Measurements from ENCODE around the gene PIK3R6.

PIK3R6 gene

DNA sequence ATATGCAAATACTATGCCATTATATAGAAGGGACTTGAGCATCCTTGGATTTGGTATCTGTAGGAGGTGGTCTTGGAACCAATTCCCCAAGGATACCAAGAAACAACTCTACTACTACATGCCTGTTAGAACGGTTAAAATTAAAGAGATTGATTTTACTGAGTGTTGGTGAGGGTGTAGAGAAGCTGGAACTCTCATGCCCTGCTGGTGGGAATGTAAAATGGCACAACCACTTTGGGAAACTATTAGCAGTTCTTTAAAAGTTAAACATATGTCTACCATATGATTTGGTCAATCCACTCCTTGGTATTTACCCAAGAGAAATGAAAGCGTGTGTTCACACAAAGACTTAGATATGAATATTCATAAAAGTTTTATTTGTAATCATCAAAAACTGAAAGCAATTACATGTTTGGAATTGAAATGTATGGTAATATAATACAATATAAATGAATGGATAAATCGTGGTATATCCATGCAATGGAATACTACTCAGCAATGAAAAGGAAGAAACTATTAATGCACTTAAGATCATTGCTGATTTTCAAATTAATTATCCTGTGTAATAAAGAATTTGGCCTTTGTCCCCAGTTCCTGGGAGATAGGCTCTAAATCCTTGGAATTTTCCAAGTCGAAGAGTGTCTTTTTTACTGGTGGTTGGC, 76.1 kb downstream of the PIK3R6 start:
- DNase-seq = no peak

DNA sequence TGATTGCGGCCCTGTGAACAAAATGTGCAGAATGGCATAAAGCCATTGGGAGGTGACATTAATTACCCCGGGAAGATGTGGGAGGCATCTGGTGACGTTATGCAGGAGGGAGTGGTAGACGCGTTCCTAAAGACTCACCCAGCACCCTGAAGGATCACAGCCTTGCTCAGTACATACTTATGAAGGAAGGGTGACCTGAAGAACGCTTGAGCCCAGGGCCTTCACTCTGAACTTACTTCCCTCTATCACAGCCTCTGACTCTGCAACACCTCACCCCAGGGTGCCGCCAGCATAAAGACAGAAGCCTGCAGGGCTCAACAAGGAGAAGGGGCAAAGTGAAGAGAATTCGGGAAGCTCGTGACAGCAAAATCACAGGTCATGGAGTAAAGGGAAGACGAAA, 77.7 kb downstream of the PIK3R6 start:
- no peak for DNase-seq

DNA sequence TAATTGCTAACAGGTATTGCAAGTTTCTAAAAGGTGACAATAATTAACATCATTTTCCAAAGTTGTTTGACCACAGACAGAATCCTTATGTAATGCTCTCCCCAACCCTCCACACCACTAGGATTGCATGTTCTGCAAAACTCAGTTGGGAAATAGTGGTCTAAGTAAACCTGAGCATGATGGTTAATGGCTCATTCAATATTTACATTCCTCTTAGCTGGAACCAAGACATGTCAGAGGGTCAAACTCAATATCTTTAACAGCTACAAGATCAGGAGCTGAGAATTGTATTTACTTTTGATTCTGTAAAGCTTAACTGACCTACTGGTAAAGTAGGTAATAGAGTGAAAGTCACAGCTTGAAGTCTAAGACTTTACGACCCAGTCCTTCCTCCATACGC, 78.5 kb downstream of the PIK3R6 start:
- no peak for DNase-seq

DNA sequence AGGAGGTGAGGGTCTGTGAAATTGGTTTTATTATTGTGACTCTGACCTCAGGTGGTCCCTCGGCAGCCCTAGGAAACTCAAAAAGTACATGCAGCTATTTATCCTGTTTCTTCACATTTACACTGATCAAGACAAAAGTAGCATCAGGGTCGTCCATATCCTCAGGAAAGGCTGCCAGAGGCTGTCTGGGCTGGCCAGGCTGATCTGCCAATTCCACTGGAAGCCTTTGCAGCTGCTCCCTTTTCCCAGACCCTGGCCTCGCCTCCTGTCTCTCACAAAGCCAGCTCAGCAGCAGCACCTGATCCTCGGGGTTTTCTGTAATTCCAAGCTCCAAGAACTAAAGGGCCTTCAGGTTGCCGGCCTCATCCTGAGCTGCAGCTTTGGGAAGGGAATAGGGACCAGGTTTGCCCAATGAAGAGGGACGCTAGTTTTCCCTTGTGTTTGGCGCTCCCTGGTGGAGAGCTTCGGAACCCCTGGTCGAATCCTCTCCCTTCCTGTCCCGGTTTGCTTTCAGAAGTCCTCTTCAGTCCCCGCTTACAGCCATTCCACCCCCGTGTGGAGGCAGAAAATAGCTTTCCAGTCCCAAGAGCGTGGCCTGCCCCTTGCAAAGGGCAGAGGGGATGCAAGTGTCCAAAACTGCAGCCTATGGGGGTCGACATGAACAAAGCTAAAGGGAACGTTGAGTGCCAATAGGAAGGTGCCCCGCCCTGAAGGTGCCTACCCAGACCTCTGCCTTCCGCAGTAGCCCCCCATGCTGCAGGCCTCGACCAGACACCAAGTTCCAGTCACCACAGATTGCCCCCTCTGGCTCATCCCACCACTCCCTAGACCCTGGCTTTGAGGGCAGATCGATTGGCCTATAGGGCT, 81.7 kb downstream of the PIK3R6 start:
- DNase-seq = peak; percentile 80

DNA sequence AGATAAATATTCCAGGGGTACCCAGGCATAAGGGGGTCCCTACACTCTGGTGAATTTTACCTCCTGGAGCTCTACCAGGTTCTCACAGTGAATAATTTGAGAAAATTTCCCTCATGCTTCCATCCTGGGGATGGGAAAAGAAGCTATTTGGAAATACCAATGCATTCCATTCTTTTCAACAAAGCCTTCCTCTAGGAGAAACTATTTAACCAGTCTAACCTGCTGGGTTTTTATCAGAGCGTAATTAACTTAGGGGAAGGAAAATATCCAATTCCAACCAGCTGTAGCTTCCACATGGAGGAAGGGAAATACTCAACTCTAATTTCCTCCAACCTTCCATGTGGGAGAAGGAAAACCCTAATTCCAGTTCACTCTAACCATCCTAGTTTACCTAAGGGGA, 85.3 kb downstream of the PIK3R6 start:
- DNase-seq = no peak

DNA sequence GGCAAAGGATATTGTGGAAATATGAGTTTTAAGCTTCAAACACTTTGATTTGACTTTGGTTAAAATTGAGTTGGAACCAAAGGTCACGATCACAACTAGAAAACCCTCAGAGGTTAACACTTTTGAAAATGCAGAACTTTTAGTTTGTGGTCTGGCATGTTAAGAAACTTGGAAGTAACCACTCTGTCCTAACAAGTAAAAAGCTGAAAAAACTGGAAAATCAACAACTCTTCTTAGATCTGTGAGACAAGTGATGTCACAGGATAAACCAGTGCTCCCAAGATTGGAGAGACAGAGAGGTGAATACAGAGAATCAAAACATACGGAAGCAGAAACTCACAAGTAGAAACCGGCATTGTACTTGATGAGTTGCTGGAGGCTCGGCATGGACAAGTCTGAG, 85.7 kb downstream of the PIK3R6 start:
- no peak for DNase-seq

DNA sequence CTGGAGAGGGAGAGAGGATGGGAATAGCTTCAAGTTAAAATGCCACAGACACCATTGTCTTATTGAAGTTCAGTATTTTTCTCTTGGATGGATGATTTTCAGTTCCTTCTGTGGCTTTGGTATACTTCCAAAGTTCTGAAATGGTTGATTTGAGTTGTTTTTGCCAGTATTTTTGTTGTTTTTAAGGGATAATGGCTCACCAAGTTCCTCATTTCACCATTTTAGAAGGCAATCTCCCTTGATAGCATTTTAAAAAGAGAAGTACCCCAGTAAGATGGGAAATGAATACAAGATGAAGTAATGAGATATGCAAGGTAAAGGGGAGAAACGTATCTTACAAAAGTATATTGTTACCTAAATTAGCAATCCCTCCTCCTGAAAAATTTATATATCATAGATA, 90.6 kb downstream of the PIK3R6 start:
- DNase-seq = no peak

DNA sequence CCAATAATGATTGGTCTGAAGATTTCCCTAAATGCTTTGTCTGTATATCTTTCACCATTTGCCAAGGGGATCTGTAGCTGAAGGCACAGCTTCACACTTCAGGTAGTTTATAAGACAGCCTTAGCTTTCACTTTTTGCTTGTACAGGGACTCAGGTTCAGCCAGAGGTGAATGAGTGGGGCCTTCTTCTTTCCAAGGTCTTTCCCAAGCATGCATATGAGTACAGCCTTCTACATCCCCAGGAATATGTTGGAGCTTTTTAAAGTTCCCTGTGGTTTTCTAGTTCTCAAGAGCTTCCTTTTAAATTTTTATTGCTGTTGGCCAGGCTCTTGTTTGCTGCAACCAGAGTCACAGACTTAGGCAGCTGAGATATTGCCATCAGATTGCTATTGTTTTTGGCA, 91.2 kb downstream of the PIK3R6 start:
- DNase-seq = no peak

DNA sequence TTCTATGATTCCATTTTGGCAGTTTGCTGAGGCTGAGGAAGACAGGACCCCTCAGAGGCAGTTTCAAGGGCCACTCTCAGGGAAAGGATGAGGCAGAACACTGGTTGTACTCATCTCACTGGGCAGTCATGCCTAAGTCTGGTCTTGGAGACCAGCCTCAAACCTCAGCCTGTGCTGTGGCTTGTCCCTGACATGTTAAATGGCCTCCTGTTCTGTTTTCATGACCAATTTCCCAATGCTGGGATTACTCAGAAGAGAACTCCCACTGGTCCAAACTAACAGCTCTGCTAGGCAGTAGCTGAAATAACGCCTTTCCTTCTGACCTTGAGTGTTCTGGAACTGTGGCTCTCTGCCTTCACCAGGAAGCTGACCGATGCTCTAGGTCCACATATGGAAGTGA, 100.7 kb downstream of the PIK3R6 start:
- DNase-seq = no peak

DNA sequence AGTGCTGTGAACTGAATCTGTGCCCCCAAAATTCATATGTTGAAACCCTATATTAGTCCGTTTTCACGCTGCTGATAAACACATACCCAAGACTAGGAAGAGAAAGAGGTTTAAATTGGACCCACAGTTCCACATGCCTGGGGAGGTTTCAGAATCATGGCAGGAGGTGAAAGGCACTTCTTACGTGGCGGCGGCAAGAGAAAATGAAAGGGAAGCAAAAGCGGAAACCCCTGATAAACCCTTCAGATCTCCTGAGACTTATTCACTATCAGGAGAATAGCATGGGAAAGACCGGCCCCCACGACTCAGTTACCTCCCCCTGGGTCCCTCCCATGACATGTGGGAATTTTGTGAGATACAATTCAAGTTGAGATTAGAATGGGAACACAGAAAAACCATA, 105.5 kb downstream of the PIK3R6 start:
- no peak for DNase-seq

DNA sequence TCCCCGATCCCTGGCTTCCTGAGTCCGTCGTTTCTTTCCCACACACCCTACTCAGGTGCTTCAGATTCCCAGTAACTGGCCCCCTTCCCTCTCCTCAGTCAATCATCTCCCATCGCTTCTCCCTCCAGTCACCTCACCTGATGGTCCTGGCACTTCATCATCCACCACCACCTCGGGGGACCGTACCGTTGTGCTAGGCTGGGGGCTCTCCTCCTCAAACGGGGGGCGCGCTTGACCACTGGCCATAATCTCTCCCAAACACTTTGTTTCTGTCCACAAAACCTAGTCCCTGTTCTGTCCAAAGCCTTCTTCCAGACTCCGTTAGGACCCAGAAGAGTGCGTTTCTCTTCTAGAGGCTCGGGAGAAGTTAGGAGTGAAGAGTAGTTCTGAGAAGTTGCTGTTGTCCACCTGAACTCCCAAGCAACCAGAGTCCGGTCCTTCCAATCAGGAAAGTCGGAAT, 109.3 kb downstream of the PIK3R6 start, which contains the start of gene SPDYE4:
TSS of gene SPDYE4 (minus strand) at position 410 of the 460 bp plus-strand sequence. CDS start at position 246, 164 bp downstream.
- DNase-seq = no peak

DNA sequence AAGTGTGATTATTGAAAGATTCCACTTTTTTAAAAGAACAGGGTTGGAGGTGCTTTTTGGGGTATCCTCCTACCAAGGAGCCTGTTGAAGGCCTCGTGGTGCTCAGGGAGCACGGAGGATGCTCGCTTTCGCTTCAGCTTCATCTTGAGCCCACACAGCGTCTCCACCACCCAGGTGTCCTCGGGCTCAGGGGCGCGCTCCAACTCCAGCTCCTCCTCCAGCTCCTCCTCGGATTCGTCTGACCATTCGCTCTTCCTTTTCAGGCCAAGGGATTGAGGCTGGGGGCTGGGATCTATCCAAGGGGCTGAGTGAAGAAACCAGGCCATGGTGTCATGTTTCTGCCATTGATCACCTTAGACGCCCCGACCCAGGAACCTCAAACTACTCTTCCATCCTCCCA, 110.3 kb downstream of the PIK3R6 start:
- DNase-seq = no peak

DNA sequence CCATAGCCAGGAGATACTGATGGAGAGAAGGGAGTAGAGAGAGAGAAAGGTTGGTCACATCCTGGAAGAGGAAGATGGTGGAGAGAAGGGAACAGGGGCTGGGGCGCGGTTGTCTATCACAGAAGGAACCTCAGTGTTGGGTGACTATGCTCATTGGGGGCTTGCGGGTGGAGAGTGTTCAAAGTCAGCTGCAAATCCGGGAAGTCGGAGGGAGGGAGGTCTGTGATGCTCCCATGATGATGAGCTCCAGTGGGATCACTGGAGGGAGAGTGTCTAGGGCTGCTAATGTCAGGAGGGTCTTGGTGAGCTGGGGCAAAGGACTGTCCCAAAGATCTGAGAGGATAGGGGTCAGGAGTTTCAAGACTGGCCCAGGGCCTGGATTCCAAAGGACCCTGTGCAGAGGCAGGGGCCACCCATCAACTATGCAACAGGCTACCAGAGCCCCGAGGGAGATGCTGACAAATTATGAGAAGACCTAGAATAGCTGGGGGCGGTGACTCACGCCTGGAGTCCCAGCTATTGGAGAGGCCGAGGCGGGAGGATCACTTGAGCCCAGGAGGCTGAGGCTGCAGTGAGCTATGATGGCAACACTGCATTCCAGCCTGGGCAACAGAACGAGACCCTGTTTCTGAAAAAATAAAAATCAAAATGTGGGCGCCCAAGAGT, 111.8 kb downstream of the PIK3R6 start:
- DNase-seq = no peak

DNA sequence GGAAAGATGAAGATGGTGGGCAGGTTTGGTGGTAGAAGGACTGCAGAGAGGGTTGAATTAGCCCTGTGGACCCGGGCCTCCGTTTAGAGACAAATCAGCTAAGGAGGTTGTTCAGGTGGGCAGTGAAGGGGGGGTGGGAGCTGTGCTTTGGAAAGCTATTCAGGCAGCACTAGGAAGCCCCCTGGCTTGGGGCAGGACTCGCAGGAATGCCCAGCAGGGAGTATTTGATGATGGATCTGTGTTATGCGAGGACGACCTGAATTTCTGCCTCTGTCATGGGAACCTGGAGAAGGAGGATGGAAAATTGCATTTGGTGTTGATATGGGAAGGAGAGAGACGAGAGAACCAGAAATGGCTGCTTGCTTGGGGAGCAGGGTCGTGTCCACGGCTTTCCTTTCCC, 112.6 kb downstream of the PIK3R6 start:
- DNase-seq = no peak

DNA sequence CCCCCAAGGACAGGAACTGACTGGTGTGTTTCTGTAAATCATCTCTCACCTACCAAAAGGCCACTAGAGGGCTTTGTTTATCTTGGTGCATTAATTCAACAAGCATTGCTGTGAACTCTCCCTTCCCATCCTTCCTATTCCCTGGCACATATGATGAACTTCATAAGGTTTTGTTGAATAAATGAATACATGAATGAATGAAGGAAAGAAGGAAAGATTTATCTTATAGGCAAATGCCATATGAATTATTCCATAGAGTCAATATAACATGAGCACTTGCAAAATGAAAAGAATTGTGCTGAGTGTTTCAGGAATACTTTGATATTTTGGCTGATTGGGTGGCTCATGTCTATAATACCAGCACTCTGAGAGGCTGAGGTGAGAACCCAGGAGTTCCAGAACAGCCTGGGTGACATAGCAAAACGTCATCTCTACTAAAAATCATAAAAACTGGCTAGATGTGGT, 113.5 kb downstream of the PIK3R6 start:
- DNase-seq = no peak

DNA sequence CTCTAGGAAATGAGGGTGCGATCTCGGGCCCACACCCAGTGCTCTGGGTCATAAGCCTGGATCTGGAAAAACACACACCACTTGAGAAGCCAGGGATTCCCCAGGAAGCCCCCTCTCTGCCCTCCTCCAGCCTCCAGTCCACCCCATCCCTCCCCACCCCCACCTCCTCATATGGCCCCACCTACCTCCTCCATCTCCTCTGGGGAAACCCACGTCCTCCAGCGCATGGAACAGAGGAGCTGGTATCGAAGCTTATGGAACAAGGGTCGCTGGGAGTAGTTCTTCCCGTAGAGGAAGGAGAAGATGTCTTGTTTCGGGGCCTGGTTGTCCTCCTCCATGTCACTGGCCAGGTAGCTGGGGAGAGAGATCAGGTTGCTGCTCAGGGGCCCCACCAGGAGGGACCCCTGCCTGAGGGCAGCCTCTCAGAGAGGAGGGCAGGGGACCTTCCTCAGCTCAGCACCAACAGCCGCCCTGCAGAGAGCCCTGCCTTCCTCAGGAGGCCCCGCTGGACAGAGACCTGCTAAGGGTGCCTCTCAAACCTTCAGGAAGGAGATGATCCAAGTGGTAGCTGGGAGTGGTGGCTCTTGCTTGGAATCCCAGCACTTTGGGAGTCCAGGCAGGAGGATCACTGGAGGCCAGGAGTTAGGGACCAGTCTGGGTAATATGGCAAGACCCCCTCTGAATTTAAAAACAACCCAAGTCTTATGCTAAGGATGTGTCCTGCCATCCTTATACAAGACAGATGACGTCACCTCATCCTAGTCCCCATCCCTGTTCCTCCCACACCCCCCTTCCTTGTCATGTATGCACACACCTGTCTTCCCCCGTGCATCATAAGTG, 114.1 kb downstream of the PIK3R6 start:
- no peak for DNase-seq
